ENCODE data around the gene RPLP2.

The RPLP2 gene

DNA sequence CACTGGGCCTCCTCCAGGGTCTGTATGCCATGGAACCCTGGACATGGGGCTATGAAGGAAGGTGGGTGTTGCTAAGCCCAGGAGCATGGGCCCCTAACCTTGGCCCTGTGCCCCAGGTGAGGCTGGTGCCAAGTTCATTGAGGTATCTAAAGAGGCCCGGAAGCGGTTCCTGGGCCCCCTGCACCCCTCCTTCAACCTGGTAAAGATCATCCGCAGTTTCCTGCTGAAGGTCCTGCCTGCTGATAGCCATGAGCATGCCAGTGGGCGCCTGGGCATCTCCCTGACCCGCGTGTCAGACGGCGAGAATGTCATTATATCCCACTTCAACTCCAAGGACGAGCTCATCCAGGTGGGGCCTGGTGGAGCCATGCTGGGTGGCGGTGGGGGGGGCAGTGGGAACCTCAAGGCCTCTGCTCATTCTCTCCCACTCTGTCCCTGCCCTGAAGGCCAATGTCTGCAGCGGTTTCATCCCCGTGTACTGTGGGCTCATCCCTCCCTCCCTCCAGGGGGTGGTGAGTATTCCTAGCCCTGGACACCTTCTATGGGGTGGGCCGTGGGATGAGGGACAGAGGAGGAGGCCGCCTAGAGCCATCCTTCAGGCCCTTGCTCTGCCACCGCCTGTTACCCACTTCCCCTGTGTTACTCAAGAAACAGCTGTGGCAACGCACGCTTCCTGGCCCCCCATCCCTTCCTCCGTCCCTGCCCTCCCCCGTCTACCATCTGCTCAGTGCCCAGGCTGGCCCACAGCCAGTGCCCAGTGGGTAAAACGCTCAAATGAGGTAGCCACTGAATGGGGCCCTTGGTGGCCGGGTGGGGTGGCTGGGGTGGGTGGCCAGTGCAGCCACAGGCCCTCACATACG is 12.0 kb downstream of the RPLP2 start:
- no peak for DNase-seq (ENCODE audit: extremely low read depth in 1 of 2, low read depth in 1 of 2)

DNA sequence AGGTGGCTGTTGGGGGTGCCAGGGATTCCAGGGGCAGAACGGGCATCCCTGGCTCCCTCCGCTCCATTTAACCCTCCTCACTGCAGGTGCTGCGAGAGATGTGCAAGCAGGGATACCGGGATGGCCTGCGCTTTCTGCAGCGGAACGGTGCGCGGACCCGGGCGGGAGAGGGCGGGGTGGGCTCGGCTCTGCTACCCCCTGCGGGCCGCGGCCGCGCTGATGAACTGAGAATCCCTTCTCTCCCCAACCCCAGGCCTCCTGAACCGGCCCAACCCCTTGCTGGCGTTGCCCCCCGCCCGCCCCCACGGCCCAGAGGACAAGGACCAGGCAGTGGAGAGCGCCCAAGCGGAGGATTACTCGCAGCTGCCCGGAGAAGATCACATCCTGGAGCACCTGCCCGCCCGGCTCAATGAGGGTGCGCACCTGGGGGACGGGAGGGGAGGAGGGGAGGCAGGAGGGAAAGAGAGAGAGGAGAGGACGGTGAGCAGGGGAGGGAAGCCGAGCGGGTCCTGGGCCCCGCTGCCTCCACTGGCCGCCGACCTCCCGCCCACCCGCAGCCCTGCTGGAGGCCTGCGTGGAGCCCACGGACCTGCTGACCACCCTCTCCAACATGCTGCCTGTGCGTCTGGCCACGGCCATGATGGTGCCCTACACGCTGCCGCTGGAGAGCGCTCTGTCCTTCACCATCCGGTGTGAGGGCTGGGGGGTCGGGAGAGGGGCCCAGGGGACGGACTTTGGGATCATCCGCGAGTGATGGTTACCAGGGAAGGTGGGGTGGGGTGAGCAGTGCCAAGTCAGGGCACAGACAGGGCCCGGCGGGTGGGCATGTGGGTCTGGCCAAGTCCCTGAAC is 13.9 kb downstream of the RPLP2 start:
- DNase-seq (ENCODE audit: extremely low read depth in 1 of 2, low read depth in 1 of 2): no peak

- no peak for DNase-seq (ENCODE audit: extremely low read depth in 1 of 2, low read depth in 1 of 2)
Measured at GRCh38 chr11:824292-824880, 14.6 kb downstream of the RPLP2 start.

DNA sequence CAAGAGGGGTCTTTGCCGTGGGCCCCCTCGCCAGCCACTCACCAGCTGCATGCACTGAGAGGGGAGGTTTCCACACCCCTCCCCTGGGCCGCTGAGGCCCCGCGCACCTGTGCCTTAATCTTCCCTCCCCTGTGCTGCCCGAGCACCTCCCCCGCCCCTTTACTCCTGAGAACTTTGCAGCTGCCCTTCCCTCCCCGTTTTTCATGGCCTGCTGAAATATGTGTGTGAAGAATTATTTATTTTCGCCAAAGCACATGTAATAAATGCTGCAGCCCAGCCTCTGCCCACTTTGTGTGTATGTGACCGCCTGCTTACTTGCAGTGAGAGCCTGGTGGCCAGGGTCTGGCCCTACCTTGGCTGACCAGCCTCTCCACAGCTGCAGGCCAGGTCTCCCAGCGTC is 15.2 kb downstream of the RPLP2 start:
- no peak for DNase-seq (ENCODE audit: extremely low read depth in 1 of 2, low read depth in 1 of 2)

DNA sequence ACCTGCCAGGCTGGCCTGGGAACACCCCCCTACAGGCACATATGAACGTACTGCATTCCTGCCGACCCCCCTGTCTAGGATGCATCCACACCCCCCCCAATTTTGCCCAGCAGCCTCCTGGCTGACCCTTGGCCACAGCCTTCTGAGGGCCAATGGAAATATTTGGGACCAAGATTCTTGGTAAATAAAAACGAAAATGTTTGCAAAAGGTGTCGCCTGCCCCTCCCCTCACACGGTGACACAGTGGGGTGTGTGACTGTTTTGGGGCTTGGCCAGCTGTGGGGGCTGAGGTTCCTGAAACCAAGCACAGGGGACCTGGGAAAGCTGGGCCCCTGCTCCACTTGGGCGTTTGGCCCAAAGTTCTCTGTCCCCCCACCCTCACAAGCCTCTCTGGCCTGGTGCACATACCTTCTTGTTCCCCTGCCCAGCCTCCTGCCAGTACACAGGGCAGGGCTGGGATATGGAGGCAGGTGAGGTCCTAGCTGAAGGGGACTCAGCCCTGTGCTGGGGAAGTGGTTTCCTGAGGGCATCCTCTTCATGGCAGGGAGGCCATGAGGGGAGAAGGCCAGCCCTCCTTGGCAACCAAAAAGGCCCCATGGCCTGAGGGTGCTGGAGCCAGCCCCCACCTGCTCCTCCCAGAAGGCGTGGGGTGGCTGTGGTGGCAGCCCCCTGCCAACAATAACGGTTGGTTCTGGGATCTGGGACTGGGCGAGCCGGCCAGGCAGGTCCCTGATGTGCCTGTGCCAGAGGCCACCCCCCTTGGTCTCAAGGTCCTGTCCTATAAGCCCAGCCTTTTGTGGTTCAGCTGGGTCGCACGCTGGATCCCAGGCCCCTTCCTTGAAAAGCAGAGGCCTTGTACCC is 15.8 kb downstream of the RPLP2 start:
- DNase-seq (ENCODE audit: extremely low read depth in 1 of 2, low read depth in 1 of 2): no peak

DNA sequence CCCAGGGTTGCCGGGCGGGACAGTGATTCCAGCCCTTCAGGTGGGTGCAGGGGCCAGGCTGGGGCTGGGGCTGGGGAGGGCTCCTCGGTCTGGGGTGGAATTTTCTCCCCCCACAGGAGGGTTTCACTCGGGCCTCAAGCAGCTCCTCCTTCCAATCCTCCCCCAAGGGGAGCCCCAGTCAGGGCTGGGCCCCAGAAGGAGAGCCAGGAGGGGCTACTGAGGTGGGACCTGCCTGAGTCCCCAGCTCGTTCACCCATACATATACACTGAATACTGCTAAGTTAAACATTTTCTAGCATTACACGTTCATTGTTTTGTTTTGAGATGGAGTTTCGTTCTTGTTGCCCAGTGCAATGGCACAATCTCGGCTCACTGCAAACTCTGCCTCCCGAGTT is 16.5 kb downstream of the RPLP2 start:
- no peak for DNase-seq (ENCODE audit: extremely low read depth in 1 of 2, low read depth in 1 of 2)

GRCh38 chr11:826836-827145 is 17.0 kb downstream of the RPLP2 start:
- no peak for DNase-seq (ENCODE audit: extremely low read depth in 1 of 2, low read depth in 1 of 2)

GRCh38 chr11:827146-827896 is 17.6 kb downstream of the RPLP2 start:
- no peak for DNase-seq (ENCODE audit: extremely low read depth in 1 of 2, low read depth in 1 of 2)

GRCh38 chr11:827897-828192 is 18.1 kb downstream of the RPLP2 start, which contains the start of gene CRACR2B:
Gene CRACR2B, plus strand, starts transcription at chr11:827919. Its CDS starts 689 bp downstream, at chr11:828608.
- no peak for DNase-seq (ENCODE audit: extremely low read depth in 1 of 2, low read depth in 1 of 2)

GRCh38 chr11:828506-829175 is 18.9 kb downstream of the RPLP2 start:
- no peak for DNase-seq (ENCODE audit: extremely low read depth in 1 of 2, low read depth in 1 of 2)

- no peak for DNase-seq (ENCODE audit: extremely low read depth in 1 of 2, low read depth in 1 of 2)
Measured at GRCh38 chr11:829176-829846, 19.5 kb downstream of the RPLP2 start.

GRCh38 chr11:829847-830294 is 20.1 kb downstream of the RPLP2 start:
- no peak for DNase-seq (ENCODE audit: extremely low read depth in 1 of 2, low read depth in 1 of 2)

- peak in 1 of 2 donors; percentile 64 for DNase-seq (ENCODE audit: extremely low read depth in 1 of 2, low read depth in 1 of 2)
Measured at GRCh38 chr11:830295-831117, 20.7 kb downstream of the RPLP2 start.

DNA sequence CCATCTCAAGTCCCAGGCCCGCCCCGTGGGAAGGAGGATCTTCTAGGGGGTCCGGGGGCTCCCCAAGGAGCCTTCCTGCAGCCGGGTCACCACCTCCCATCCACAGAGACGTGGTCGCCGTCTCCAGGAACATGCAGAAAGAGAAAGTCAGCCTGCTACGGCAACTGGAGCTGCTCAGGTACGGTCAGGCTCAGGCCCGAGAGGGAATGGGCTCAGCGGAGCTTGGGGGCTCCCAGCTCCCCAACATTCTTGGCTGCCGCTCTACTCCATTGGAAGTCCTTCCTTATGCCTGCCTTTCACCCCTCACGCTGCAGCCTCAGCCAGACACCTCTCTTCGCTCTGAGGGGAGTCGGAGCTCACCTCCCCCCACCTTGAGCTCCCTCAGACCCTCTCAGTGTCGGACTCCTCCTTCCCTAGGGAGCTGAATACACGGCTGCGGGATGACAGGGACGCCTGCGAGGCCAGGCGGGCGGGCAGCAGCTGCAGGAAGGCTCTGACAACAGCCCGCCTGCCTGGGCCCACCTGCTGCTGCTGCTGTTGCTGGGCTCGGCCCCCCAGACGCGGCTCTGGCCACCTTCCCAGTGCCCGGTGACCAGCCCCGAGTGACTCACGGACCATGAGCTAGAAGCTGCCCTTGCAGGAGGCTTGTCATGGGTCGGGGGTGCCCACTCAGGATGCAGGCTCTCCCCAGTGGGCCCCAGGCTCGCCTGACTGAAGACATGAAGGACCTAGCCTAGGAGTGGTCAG is 21.5 kb downstream of the RPLP2 start:
- DNase-seq (ENCODE audit: extremely low read depth in 1 of 2, low read depth in 1 of 2): no peak

DNA sequence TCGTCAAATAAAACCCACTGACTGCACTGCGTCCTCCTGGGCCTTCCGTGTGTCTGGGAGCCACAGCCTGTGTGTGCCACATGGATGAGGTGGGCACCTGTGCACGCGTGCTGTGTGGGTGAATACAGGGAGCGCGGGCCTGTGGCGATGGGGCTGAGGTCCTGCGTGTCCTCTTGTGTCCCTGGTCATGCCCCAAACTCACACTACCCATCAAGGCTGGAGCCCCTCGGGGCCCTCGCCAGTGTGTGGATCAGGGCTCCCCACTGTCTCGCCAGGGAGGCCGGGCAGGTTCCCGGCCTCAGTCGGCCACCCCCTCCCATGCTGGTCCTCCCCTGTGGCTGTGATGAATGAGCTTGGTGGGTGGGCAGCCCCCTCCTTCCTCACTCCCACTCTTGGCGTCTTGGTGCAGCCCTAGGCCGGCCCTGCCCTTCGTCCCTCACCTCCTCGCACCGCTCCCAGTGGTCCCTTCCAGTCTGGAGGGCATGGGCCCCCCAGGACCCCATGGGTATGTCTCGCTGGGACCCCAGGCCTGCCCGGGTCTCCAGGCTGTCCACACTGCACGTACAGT is 22.3 kb downstream of the RPLP2 start:
- no peak for DNase-seq (ENCODE audit: extremely low read depth in 1 of 2, low read depth in 1 of 2)

- no peak for DNase-seq (ENCODE audit: extremely low read depth in 1 of 2, low read depth in 1 of 2)
Measured at GRCh38 chr11:832529-833113, 22.9 kb downstream of the RPLP2 start, which contains the start of gene CD151. Gene CD151, plus strand, starts transcription at chr11:832952. Its CDS starts 3,118 bp downstream, at chr11:836070.
